Left kidney (tissue), 2 donors: Measurements from ENCODE around the gene KIFAP3. TPM values are rescaled to one million over a fixed set of nuclear protein-coding genes. Genes with fewer than 3 reads are reported as not detected.
A peak's percentile ranks its signal among the peaks of the same experiment; 100 is the strongest.
"Not testable (repeated sequence)": the region's sequence is repeated elsewhere in the genome, so short reads cannot be mapped to it uniquely, and the experiment has no call there.

Experiments
- DNase-seq: peaks from one replicate; pipeline ENCODE4 v3.0.0-alpha.2; 2013
- polyA plus RNA-seq: library from polyadenylated mRNA; unstranded; fragments of 120-200 nt; gene quantifications from one replicate; pipeline ENCODE4 v1.2.1, GENCODE V29; 2013; ENCODE audit not compliant: insufficient read length

Gene KIFAP3
- polyA plus RNA-seq, 1 donor = 47.9 TPM

DNA sequence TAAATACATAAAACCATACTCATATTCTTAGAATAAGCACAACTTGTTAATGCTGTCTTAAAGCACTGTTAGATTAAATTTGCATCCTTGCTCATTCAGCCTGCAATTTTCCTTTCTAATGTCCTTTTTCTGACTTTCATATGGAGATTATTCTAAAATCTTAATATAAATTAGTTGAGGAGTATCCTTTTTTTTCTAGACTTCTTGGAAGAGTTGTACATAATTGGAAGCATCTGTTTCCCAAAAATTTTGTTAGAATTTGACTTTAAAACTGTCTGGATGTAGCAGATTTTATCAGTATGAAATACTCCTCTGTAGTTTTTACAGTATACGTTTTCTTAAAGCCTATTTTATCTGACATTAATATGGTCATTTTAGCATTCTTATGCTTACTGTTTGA, 9.7 kb downstream of the KIFAP3 start:
- no peak for DNase-seq

DNA sequence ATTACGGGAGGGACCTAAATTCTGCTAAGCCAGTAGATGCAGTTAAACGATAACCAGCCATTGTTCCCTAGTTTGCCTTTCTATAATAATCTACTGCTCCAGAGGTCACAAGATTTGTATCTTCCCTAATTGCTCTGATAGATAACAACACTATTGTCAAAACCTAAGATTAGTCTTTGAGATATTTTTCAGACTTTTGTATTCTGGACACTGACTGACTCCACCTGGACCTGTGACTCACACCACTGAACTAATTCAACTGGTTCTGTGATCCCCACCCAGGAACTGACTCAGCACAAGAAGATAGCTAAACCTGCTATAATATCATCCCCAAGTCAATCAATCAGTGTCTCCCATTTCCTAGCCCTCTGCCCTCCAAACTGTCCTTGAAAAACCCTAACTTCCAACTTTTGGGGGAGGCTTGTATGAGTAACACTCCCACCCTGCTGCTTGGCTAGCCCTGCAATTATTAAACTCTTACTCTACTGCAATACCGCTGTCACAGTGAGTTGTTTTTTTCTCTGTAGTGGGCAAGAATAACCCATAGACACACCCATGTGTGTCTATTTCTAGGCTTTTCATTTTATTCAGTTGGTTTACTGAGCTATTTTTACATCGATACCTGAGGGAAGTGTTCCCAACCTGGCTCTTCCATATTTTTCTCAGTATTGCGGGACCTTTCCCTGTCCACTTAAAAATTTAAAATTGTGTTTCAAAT, 11.2 kb downstream of the KIFAP3 start:
- no peak for DNase-seq

DNA sequence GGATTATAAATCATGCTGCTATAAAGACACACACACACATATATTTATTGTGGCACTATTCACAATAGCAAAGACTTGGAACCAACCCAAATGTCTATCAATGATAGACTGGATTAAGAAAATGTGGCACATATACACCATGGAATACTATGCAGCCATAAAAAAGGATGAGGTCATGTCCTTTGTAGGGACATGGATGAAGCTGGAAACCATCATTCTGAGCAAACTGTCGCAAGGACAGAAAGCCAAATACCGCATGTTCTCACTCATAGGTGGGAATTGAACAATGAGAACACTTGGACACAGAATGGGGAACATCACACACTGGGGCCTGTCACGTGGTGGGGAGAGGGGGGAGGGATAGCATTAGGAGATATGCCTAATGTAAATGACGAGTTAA, 12.8 kb downstream of the KIFAP3 start:
- not testable (repeated sequence) for DNase-seq

DNA sequence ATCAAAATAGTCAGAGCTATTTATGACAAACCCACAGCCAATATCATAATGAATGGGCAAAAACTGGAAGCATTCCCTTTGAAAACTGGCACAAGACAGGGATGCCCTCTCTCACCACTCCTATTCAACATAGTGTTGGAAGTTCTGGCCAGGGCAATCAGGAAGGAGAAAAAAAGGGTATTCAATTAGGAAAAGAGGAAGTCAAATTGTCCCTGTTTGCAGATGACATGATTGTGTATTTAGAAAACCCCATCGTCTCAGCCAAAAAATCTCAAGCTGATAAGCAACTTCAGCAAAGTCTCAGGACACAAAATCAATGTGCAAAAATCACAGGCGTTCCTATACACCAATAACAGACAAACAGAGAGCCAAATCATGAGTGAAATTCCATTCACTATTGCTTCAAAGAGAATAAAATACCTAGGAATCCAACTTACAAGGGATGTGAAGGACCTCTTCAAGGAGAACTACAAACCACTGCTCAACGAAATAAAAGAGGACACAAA, 14.4 kb downstream of the KIFAP3 start:
- not testable (repeated sequence) for DNase-seq

DNA sequence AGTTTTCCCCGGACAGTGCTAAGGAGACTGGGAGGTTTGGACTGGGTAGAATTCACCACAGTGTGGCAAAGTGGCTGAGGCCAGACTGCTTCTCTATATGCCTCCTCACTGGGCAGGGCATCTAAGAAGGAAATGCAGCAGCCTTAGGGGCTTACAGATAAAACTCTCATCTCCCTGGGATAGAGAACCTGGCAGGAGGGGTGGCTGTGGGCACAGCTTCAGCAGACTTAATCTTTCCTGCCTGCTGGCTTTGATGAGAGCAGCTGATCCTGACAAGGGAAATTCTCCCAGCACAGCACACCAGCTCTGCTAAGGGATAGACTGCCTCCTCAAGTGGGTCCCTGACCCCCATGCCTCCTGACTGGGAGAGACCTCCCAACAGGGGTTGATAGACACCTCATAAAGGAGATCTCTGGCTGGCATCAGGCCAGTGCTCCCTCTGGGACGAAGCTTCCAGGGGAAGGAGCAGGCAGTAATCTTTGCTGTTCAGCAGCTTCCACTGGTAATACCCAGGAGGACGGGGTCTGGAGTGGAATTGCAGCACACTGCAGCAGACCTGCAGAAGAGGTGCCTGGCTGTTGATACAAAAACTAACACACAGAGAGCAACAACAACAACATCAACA, 25.2 kb downstream of the KIFAP3 start:
- DNase-seq = no peak

DNA sequence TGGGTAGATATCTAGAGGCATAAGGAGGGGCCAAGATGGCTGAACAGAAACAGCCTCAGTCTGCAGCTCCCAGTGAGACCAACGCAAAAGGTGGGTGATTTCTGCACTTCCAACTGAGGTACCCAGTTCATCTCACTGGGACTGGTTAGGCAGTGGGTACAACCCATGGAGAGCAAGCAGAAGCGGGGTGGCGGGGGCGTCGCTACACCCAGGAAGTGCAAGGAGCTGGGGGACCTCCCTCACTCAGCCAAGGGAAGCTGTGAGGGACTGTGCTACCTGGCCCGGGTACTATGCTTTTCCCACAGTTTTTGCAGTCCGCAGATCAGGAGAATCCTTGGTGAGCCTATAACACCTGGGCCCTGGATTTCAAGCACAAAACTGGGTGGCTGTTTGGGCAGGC, 26.0 kb downstream of the KIFAP3 start:
- DNase-seq = no peak

DNA sequence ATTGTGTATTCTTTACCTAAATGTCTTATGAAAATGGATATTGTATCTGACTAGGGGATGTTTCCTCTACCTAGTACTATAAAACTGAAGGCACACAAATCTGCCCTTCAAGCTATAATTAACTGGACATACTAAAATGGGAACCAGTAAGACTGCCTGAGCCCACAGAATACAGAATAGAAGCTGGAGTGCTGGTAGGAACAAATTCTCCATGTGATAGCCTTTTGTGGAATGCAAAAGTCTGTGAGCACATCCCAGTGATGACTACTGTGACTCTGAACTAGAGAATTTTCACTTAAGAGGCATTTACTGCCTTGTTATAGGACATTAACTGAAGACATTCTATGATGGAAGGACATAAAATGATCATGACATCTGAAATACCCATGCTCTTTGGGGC, 30.3 kb downstream of the KIFAP3 start:
- no peak for DNase-seq

DNA sequence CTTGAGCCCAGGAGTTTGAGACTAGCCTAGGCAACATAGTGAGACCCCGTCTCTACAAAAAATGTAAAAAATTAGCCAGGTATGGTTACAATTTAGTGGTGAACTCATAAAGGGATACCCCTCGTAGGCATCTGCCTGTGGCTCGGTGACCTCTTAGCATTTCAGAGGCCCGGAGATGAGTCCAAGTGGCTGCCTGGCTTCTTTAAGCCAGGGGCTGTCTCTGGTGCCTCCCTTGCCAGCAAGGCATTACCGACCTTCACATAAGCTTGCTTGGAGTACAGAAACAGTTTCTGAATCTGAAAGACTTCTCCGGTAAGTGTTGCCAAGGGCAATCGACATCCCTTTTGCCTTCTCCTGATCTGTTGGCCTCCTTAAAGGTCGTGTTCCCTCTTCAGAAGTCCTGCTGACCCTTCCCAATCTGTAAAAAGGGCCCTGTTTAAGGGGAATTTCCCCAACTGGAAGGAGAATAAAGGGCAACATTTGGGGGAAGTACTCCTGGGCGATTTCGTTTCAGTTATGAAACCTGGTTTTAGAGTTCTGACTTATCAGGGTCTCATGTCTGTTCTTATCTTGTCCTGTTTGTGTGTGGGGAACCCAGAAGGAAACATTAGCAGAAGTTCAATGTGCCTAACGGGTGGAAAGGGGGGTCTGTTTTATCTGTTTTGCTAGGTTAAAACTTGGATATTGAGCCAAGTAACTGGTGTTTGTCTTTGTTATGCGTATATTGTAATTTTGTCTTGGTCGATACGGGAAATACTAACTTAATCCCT, 32.9 kb downstream of the KIFAP3 start:
- DNase-seq = no peak

DNA sequence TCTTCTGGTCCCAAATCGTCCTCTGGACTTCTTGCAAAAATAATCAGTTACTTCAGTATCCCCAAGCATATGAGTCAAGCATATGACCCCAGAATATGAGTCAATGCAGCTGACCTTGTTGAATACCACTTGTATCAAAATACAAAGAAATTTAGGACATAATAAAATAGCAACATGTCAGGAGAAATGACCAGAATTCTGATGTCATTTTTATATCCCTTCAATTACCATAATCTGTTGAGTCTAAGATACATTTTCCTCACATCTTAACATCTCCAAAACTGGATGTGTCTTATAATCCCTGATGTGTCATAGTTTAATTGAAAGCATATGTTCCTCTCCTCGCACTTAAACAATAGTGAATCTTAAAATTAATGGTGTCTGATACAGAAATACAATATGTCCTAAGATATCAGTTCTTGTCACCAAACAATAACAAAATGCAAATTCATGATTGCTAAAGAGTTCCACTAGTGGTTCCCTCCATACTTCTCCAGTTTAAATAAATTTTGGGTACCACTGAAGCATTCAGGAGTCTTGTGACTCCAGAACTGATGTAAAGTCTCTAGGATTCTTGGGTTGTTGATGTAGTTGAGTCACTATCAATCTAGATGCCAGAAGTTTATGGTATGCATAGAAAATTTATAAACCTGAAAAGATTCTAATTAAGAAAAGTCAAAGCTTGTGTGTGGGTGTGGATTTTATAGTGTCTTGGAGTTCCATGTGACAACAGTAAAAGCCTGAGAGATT, 41.8 kb downstream of the KIFAP3 start:
- DNase-seq = no peak

DNA sequence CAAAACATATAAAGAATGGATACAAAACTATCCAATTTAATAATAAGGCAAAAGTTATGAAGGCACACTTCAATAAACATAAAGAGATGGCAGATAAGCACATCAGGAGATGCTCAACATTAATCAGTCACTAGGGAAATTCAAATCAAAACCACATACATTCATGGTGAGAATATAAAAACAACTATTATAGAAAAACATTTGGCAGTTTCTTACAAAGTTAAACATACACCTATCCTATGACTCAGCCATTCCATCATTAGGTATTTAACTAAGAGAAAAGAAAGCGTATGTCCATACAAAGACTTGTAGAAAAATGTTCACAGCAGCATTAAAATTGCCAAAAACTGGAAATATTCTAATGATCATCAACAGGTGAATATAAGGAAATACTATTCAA, 44.3 kb downstream of the KIFAP3 start:
- no peak for DNase-seq

DNA sequence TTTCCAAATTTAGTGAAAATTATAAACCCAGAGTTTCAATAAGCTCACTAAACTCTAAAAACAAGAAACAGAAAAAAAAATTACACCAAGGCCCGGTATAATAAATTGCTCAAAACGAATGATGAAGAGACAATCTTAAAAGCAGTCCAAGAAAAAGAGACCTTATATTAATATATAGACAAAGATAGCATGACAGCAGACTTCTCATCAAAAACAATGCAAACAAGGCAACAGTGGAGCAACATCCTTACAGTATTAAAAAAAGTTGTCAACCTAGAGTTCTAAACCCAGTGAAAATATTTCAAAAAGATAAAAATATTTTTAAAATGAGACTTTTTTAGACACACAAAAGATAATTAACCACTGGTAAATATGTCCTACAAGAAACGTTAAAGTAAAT, 46.7 kb downstream of the KIFAP3 start:
- DNase-seq = no peak

DNA sequence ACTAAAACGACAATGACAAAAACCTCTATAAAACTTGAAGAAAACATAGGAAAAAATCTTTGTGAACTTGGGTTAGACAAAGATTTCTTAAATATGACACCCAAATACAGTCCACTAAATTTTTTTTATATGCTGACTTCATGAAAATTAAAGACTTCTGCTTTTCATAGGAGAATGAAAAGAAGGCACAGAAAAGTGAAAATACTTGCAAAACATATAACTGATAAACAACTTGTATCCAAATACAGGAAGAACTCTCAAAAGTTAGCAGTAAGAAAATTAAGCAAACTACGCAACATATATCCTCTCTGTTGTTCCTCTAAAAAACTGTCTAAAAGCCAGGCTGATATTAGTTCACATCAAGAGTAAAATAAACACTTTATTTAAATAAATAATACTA, 53.6 kb downstream of the KIFAP3 start:
- no peak for DNase-seq

DNA sequence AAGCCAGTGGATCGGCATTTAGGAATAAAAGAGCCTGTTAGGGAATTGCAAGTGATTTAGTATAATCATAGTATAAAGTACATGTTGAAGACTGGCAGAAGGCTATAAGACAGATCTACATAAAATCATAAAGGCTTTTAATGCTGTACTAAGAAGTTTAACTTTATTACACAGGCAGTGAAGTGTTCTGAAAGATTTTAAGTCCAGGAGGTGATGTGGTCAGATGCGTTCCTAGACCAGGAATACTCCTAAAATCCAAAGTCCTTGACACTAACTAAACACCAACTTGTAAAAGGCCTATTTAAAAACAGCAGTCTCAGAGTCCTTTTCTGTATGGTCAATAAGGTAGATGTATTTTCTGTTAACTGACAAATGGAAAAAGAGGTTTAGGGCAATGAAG, 57.0 kb downstream of the KIFAP3 start:
- no peak for DNase-seq

DNA sequence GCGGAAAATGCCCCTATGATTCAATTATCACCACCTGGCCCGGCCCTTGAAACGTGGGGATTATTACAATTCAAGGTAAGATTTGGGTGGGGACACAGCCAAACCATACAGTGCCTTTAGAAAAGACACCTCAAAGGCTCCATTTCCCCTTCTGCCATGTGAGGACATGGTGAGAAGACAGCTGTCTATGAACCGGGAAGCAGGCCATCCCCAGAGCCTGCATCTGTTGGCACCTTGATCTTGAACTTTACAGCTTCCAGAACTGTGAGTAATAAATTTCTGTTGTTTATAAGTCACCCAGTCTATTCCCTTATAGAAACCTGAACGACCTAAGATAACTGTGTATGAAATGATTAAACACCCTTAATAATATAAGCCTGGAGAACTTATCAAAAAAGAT, 61.6 kb downstream of the KIFAP3 start:
- DNase-seq = no peak

DNA sequence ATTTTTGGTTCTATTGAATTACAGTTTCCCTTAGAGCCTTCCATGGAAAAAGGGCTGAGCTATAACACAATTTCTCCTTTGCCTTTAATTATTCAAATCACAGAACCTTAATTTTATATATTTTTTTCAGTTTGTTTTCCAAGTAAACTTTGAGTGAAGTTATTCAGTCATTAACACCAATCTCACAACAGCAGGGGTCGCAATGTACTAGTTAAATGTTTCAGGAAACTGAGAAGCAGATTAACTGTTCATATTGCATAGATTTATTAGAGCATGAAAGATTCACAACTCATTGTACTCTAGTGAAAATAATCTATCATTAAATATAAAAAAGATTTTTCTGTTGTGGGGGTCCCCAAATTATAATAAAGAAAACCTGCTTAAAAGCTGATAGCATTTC, 64.1 kb downstream of the KIFAP3 start:
- DNase-seq = peak; percentile 30

DNA sequence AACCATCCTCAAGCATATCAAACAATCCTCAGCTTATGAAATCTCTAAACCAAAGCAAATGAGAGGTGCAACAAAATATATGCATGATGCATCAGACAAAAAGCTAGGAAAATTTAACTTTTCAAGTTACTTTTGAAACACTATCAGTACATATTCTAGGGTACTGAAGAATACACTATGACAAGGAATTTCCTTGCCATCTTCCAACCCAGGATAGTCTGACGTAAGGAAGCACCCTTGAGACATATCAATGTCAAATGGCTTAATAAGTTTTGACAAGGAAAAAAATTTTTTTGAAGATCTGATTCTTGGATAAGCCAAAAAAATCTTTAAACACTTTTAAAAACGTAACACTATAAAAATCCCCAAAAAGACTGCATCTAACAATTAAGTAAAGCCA, 64.9 kb downstream of the KIFAP3 start:
- DNase-seq = no peak

DNA sequence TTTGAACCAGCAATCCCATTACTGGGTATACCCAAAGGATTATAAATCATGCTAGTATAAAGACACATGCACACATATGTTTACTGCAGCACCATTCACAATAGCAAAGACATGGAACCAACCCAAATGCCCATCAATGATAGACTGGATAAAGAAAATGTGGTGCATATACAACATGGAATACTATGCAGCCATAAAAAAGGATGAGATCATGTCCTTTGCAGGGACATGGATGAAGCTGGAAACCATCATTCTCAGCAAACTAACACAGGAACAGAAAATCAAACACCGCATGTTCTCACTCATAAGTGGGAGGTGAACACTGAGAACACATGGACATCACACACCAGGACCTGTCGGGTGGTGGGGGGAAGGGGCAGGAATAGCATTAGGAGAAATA, 65.8 kb downstream of the KIFAP3 start:
- DNase-seq = not testable (repeated sequence)

DNA sequence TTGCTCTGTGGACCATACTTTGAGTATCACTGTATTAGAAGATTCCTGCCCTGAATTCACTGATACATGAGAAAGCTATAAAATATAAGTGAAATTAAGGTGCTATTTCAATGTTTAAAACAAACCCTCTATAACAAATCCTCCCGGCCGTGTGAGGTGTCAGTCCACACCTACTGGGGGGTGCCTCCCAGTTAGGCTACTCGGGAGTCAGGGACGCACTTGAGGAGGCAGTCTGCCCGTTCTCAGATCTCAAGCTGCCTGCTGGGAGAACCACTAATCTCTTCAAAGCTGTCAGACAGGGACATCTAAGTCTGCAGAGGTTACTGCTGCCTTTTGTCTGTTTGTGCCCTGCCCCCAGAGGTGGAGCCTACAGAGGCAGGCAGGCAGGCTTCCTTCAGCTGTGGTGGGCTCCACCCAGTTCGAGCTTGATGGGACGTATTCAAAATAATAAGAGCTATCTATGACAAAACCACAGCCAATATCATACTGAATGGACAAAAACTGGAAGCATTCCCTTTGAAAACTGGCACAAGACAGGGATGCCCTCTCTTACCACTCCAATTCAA, 71.1 kb downstream of the KIFAP3 start:
- DNase-seq = not testable (repeated sequence)

DNA sequence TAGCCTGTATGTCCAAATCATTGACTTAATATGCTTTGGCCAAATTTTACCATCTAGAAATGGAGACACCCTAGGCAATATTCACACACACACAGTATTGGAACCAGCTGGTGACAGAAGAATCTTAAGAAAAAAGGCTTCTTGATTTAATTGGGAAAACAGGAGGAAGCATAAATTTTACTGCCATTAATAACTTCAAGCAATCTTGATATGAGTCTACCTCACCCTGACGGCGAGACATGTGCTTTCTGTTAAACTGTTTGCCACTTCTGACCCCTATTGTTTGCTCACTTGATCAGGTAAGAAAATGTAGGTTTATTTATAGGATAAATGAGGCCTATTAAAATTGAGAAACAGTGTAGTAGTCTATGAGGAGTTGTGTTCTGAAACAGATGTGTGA, 73.2 kb downstream of the KIFAP3 start:
- DNase-seq = no peak

DNA sequence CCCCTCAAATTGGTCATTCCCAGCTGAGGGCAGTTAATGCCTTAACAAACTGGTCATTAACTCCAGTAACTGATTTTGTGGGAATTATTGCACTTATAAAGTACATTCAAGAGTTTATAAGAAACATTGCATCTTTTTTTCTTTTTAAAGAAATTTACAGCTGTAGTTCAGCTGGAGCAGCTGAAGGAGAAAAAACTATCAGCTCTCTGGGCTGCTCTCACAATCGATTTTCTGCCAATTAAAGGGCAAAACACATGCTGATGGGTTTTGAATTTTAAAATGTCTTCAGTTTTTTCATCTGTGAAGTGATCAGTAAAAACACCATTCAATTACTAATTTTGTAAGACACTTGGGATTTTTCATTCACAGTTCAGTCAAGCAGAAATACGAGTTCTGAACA, 74.7 kb downstream of the KIFAP3 start:
- no peak for DNase-seq

DNA sequence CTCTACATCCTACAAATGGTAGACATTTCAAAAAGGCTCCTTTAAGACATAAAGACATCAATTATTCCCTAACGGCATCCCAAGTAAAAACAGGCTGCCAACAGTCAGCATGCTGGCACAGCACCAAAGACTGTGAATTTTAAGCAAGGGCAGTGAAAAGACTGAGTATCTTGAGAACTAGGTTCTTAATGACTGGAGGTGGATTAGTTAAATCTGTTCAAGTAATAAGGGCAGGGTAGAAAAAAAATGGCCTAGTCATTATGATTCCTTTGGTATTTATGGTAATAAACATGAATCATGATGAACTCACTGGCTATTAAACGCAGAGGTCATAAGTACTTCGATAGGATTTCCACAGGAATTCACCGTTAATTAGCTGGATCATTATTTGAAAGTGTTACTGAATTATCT, 75.2 kb downstream of the KIFAP3 start:
- peak; percentile 20 for DNase-seq

DNA sequence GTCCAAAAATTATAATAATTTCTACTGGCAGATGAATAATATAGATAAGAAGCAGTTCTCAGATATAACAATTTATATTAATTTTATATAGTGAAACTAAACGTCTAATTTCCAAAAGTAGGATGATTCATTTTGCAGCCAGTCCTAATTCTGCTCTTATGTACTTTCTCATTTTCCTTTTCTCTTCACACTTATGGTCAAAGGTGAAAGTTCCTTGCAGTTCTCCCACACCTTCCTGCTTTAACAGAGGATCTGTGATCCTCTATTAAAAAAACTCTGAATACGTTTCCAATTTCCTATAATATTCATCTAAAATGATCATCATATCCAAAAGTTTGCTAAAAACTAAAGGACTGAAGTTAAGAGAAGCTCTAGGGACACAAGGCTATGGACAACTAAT, 78.5 kb downstream of the KIFAP3 start:
- no peak for DNase-seq
